Measurements from ENCODE around the gene ECI1.
"Not testable (repeated sequence)": the region's sequence is repeated elsewhere in the genome, so short reads cannot be mapped to it uniquely, and the experiment has no call there.

The ECI1 gene

DNA sequence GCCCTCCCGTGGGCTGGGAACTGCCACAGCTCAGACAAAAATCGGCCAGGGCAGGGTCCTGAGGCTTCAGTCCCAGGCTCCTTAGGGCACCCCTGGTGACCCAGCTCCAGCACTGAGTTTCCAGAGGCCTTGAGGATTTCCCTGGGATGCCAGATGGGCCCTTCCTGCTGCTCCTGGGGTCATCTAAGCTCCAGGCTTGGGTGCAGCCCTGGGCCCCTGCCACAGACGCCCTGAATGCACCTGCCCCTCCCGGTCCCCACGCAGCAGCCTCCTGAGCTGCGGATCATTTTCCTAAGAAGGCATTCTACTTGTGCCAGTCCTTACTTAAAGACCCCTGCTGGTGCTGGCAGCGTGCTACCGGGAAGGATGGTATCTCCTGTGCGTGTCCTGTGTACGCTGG lies 22.5 kb upstream of the ECI1 start:
- H3K4me3 Mint-ChIP-seq = no peak overlapping the region
- H3K9me3 Mint-ChIP-seq = no peaks in the 10 kb centered on the region
- peaks cover 3% of the 10 kb centered on the region for H3K4me1 Mint-ChIP-seq
- ATAC-seq (ENCODE audit: low read depth) = no peak
- no peak for DNase-seq (ENCODE audit: low spot score in 2 of 2)
- H3K27ac Mint-ChIP-seq = no peak overlapping the region
- no peaks in the 10 kb centered on the region for H3K27me3 Mint-ChIP-seq
- H3K36me3 Mint-ChIP-seq = no peaks in the 10 kb centered on the region

DNA sequence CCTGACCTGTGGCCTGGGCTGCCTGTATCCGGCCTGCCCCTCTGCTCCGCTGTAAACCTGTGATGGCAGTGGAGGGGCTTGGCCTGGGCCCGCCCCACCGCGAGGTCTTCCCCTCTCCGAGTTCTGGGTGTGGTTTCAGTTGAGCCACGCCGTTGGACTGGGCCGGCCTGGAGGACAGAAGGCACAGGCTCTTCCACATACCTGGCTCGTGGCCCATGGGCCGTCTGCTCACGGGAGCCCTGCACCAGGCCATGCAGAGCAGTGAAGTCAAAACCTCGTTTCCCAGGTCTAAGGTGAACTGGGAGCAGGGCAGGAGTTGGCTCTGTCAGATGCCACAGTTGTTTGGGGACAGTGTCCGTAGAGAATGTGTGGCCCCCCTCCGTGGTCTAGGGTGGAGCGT lies 22.1 kb upstream of the ECI1 start:
- Mint-ChIP-seq H3K9me3 (no peaks in the 10 kb centered on the region), H3K4me1 (peaks cover 3% of the 10 kb centered on the region), H3K27ac (no peak overlapping the region), H3K27me3 (no peaks in the 10 kb centered on the region), H3K36me3 (no peaks in the 10 kb centered on the region), H3K4me3 (no peak overlapping the region)
- ATAC-seq (ENCODE audit: low read depth) (no peak), DNase-seq (ENCODE audit: low spot score in 2 of 2) (no peak)

DNA sequence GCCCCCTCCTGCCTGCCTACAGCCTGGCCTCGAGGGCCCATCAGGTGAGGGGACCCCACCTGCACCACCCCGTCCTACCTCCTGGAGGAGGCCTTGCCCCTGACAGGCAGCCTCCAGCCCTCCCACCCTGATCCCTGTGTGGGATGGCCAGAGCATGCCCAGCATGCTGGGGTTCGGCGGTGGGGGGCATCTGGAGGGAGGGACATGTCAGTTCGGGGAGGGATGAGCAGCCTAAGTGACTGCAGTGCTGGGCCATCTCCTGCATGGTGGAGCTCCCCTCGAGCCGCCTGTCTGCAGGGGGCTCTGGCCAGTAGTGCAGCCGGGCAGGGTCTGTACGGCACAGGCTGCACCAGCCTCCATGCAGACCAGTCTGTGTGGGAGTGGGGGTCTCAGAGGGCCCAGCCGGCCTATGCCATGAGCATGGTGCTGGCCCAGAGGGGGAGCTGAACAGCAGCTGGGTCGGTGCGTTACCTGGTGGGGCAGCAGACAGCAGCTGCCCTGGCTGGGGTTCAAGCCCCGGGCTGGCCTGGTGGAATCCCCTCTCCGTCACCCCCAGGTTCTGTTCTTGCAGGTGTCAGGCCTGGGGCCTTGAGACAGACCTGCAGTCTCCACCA lies 20.6 kb upstream of the ECI1 start:
- no peaks in the 10 kb centered on the region for H3K27me3 Mint-ChIP-seq
- H3K36me3 Mint-ChIP-seq = no peaks in the 10 kb centered on the region
- ATAC-seq (ENCODE audit: low read depth) = no peak

DNA sequence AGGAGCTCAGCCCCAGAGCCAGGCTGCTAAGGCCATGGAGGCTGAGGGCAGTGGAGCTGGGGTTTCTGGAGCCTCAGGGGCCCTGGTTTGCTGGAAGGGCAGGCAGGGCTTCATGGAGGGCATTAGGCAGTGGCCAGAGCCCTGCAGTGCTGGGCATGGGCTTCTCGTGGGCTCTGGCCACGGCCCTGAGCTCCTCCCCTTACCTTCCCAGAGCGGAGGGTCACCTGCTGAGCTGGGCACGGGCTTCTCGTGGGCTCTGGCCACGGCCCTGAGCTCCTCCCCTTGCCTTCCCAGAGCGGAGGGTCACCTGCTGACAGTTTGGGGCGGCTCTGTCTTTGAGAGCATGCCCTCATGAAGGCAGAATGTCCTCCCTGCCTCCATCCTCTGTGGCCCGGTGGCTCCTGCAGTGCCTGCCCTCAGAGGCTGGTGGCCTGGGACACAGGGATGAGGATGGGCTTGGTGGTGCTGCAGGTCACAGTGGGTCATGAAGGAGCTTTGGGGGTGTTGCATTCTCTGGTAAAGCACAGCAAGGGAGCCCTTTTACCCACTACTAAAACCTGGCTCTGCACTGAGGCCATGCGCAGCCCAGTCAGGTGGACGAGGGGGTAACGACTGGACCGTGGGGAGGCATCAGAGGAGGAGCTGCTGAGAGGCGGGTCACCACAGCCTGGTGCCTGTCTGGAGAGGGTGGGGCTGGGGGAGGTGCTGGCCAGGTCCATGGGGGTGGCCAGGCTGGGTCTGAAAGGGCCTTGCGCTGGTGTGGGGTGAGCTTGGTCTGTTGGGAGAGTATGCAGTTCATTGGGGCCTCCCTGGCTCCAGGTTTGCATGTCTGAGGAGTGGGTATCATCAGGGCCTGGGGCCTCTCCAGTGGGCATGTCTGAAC lies 19.4 kb upstream of the ECI1 start:
- Mint-ChIP-seq H3K9me3 (no peaks in the 10 kb centered on the region), H3K4me1 (peaks cover 13% of the 10 kb centered on the region), H3K27me3 (no peaks in the 10 kb centered on the region), H3K36me3 (no peaks in the 10 kb centered on the region), H3K27ac (no peak overlapping the region), H3K4me3 (no peak overlapping the region)
- DNase-seq (ENCODE audit: low spot score in 2 of 2) (no peak), ATAC-seq (ENCODE audit: low read depth) (no peak)

More for the DNA sequence above, 20.6 kb upstream of the ECI1 start:
- Mint-ChIP-seq H3K4me1 (peaks cover 4% of the 10 kb centered on the region), H3K4me3 (no peak overlapping the region), H3K9me3 (no peaks in the 10 kb centered on the region), H3K27ac (no peak overlapping the region)
- no peak for DNase-seq (ENCODE audit: low spot score in 2 of 2)

DNA sequence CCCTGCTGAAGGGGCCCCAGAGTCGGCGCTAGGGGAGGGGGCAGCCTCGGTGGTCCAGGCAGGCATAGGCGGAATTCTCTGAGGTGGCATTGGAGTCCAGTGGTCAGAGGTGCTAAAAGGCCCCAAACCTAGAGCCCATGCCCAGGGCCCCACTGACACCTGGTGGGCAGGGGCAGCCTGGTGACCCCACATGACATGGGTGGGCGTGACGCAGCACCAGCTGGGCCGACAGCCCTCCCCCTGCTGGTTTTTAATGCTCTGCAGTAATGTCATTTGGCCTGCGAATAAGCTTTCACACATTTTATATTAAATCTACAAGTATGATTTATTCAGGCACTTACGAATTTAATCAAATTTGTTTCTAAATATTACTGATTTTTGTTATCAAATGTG lies 18.7 kb upstream of the ECI1 start:
- Mint-ChIP-seq H3K9me3 (no peaks in the 10 kb centered on the region), H3K27me3 (no peaks in the 10 kb centered on the region), H3K4me3 (no peak overlapping the region), H3K36me3 (no peaks in the 10 kb centered on the region), H3K27ac (no peak overlapping the region), H3K4me1 (peaks cover 14% of the 10 kb centered on the region)
- no peak for DNase-seq (ENCODE audit: low spot score in 2 of 2)
- no peak for ATAC-seq (ENCODE audit: low read depth)

DNA sequence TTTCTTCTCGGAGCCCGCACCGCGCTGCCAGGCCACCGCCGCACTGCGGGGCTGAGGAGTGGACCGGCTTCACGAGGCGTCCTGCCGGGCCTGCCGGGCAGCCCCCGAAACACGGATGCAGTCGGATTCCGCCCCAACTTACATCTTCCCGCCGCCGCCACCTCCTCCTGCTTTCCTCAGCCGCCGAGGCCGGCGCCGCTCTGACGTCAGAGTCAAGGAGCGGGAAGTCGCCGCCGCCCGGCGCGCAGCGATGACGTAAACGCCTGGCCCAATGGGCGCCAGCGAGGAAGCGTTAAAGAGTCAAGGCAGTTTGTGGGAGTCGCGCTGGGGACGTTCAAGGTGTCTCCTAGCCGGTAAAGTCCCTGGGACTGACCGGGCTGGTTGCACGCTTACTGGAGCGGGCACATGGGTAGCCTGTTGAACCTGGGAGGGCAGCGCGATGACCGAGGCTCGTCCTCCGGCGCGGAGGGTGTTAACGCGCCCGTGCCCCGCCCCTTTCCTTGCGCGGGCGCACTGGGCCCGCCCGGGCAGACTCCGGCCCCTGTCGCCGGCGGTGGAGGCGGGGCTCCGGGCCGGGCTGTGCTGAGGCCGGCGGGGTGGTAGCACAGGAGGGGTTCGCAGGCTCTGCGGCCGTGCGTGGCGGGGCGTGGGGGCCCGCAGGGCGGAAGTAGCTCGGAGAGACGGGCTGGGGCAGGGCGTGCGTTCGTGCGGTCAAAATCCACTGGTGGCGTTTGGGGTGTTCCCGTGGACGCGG lies 16.7 kb upstream of the ECI1 start, which contains the start of gene RNPS1:
TSS of gene RNPS1 (minus strand) at position 214 of the 754 bp plus-strand sequence. CDS start 3,483 bp downstream, outside the sequence.
- Mint-ChIP-seq H3K27me3 (no peaks in the 10 kb centered on the region), H3K9me3 (no peaks in the 10 kb centered on the region), H3K4me1 (peaks cover 18% of the 10 kb centered on the region), H3K27ac (peak within 1 kb of the TSS; percentile 99), H3K4me3 (peak within 1 kb of the TSS; percentile 94), H3K36me3 (peaks cover 1% of the 10 kb centered on the region)
- ATAC-seq (ENCODE audit: low read depth) (peak; percentile 87), DNase-seq (ENCODE audit: low spot score in 2 of 2) (peak; percentile 94 to 99)

DNA sequence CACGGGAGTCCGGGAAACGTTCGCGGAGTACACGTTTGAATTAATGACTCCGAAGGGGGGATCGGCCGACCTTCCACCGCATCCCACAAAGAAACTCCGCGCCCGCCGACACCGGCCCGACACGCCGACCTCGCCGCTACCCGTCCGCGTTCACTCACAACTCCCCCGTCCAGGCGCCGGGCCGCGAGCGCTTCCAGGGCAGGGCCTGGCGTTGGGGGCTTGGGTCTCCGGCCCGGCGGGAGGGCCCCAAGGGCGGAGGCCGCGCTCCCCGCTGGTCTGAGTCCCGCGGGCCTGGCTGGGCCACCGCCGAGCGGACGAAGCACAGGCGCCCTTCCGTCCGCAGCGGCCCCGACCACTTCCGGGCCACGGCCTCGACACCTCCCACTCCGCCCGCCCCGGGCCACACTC lies 16.1 kb upstream of the ECI1 start:
- Mint-ChIP-seq H3K4me1 (peaks cover 18% of the 10 kb centered on the region), H3K4me3 (peak overlapping the region; percentile 94), H3K27ac (peak overlapping the region; percentile 99)
- peak; percentile 60 for ATAC-seq (ENCODE audit: low read depth)
- not testable (repeated sequence) for H3K9me3 Mint-ChIP-seq; H3K27me3 Mint-ChIP-seq; H3K36me3 Mint-ChIP-seq; DNase-seq (ENCODE audit: low spot score in 2 of 2)

DNA sequence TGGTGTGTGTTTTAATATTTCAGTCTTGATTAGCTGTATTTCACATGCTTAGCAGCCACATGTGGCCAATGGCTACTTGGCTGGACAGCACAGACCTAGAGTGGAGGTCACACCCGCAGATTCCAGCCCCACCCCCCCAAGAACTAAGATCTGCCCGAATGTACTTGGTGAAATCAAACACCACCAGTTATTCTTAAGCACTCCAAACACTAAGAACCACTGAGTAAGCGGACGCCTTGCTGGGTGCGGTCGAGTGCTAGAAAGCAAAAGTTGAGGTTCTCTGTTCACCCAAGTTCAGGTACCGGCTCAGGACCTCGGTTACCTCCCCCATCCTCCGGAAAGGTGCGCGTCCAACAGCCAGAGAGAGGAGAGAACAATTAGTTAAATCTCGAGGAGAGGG lies 15.5 kb upstream of the ECI1 start:
- not testable (repeated sequence) for ATAC-seq (ENCODE audit: low read depth); H3K27me3 Mint-ChIP-seq; DNase-seq (ENCODE audit: low spot score in 2 of 2); H3K9me3 Mint-ChIP-seq; H3K36me3 Mint-ChIP-seq
- H3K4me1 Mint-ChIP-seq = peaks cover 18% of the 10 kb centered on the region
- peak overlapping the region; percentile 99 for H3K27ac Mint-ChIP-seq
- peak overlapping the region; percentile 94 for H3K4me3 Mint-ChIP-seq

DNA sequence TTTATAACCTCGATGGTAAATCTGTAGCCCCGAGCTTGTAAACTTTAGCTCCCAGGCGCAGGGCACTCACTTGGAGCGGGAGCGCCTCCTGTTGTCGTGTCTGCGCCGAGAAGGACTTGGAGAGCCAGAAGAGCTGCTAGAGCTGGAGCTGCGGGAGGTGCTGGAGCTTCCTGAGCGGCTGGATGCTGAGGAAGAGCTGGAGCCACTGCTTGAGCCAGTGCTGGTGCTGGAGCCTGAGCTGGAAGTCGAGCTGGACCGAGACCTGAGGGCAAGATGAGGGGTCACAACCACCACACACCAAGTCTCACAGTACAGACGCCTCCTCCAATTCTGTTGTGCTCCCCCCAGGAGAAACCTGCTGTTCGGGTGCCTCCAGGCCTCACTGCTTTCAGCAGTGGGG lies 11.6 kb upstream of the ECI1 start:
- H3K27ac Mint-ChIP-seq; H3K27me3 Mint-ChIP-seq; H3K36me3 Mint-ChIP-seq; ATAC-seq (ENCODE audit: low read depth); H3K9me3 Mint-ChIP-seq; H3K4me3 Mint-ChIP-seq; DNase-seq (ENCODE audit: low spot score in 2 of 2): not testable (repeated sequence)
- H3K4me1 Mint-ChIP-seq = peaks cover 15% of the 10 kb centered on the region

DNA sequence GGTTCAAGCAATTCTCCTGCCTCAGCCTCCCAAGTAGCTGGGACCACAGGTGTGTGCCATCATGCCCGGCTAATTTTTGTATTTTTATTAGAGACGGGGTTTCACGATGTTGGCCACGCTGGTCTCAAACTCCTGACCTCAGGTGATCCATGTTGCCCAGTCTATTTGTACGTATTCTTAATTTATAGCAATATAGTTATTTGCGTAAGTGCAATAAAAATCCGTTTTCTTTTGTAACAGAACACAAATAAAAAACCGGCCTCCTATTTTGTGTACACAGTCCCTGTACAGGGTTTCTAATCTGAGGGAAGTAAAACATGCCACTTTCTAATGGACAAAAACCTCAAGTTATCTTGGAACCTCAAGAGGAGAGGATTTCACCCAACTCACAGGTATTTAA lies 8.9 kb upstream of the ECI1 start:
- no peaks in the 10 kb centered on the region for H3K9me3 Mint-ChIP-seq
- H3K36me3 Mint-ChIP-seq = peaks cover 19% of the 10 kb centered on the region
- no peak for ATAC-seq (ENCODE audit: low read depth)
- H3K27me3 Mint-ChIP-seq = no peaks in the 10 kb centered on the region
- H3K27ac Mint-ChIP-seq = no peak overlapping the region
- H3K4me3 Mint-ChIP-seq = no peak overlapping the region
- no peak for DNase-seq (ENCODE audit: low spot score in 2 of 2)
- H3K4me1 Mint-ChIP-seq = peaks cover 5% of the 10 kb centered on the region

DNA sequence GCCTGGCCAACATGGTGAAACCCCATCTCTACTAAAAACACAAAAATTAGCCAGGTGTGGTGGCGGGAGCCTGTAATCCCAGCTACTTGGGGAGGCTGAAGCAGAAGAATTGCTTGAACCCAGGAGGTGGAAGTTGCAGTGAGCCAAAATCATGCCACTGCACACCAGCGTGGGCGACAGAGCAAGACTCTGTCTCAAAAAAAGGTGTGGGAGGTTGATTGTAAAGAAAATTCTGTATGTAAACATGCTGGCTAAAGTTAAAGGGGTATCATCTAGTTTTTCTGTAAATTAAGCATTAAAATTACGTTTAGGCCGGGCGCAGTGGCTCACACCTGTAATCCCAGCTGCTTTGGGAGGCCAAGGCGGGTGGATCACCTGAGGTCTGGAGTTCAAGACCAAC lies 7.1 kb upstream of the ECI1 start:
- peaks cover 17% of the 10 kb centered on the region for H3K36me3 Mint-ChIP-seq
- not testable (repeated sequence) for H3K4me3 Mint-ChIP-seq; ATAC-seq (ENCODE audit: low read depth); H3K27ac Mint-ChIP-seq; H3K9me3 Mint-ChIP-seq; H3K4me1 Mint-ChIP-seq; DNase-seq (ENCODE audit: low spot score in 2 of 2); H3K27me3 Mint-ChIP-seq

DNA sequence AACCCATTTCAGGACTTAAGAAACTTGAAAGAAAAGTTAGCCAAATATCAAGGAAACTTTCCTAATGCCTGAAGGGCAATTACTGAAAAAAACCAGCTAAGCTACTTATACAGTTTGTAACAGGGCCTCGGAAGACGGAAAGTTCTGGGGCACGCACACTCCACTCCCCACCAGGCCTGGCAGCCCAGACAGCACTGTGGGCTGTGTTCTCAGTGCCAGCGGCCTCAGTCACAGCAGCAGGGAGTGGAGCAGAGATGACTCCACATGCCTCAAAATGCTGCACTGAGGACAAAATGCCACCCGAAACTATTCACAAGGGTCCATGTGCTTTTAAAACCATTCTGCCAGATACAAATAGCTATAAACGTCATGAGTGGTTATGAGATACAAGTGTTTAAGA lies 6.3 kb upstream of the ECI1 start:
- ATAC-seq (ENCODE audit: low read depth) (no peak), DNase-seq (ENCODE audit: low spot score in 2 of 2) (no peak)
- Mint-ChIP-seq H3K4me1 (peaks cover 7% of the 10 kb centered on the region), H3K4me3 (no peak overlapping the region), H3K9me3 (no peaks in the 10 kb centered on the region), H3K36me3 (peaks cover 20% of the 10 kb centered on the region), H3K27me3 (no peaks in the 10 kb centered on the region), H3K27ac (no peak overlapping the region)

DNA sequence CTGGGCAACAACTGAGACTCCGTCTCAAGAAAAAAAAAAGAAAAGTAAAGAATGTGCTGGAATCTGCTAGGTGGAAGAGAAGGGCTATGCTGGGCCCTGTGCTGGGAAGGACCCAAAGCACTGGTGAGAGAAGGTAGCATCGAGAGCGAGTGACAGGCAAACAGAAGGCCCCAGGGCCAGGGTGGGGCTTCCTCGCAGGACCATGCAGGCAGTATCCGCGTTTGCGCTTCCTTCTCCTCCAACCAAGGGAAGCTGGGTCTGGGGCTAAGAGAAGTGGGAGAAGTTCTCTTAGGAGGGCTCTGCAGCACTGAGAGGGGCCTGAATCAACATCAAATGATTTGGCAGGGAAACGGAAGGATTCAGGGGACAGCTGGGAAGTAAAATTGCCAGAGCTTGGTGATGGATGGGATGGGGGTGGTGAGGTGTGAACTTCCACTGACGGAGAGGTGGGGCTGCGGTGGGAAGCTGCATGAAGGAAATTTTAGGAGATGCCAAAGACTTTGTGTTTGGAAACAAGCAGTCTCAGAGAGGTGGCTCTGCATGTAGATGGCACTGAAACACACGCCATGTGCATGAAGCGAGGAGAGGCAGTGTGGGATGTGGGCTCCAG lies 5.2 kb upstream of the ECI1 start:
- DNase-seq (ENCODE audit: low spot score in 2 of 2) = no peak
- Mint-ChIP-seq H3K4me1 (peaks cover 8% of the 10 kb centered on the region), H3K36me3 (peaks cover 17% of the 10 kb centered on the region), H3K27me3 (no peaks in the 10 kb centered on the region), H3K4me3 (no peak overlapping the region), H3K27ac (peak overlapping the region; percentile 72), H3K9me3 (no peaks in the 10 kb centered on the region)
- no peak for ATAC-seq (ENCODE audit: low read depth)

DNA sequence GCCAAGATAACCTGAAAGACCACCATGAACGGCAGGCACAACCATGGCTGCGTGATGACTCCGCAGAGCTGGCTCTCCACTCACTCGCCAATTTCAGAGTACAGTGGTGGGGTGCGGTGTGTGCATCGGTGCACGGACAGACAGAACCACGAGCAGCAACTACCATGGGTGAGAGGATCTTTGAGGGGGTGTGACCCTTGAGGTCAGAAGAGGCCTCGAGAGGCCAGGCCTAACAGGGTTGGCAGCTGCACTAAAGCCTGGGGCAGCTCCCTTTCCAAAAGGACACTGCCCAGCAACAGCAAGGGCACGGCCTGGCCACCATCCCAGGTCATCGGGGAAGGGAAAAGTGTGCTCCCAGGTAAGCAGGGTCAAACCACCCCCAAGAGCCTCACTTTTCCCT lies 1.9 kb upstream of the ECI1 start:
- Mint-ChIP-seq H3K27ac (peak overlapping the region; percentile 94), H3K36me3 (peaks cover 14% of the 10 kb centered on the region), H3K4me3 (peak overlapping the region; percentile 62)

More for the DNA sequence above, 1.9 kb upstream of the ECI1 start:
- no peak for ATAC-seq (ENCODE audit: low read depth)
- Mint-ChIP-seq H3K9me3 (no peaks in the 10 kb centered on the region), H3K27me3 (no peaks in the 10 kb centered on the region), H3K4me1 (peaks cover 8% of the 10 kb centered on the region)
- DNase-seq (ENCODE audit: low spot score in 2 of 2) = no peak

Data from memory B cell (primary cell).